ENCODE measurements around the gene SLC9A5. TPM values are rescaled to one million over a fixed set of nuclear protein-coding genes. Genes with fewer than 3 reads are reported as not detected.

The SLC9A5 gene
- total and polyA plus RNA-seq, 9 of the 15 experiments (the other 6 are each of a cell fraction or from before 2014, with no cell fraction given): 0.06 to 3.1 (median 1.2) TPM

GRCh38 chr16:67247192-67248072 lies 1.3 kb upstream of the SLC9A5 start, which contains the start of gene FHOD1 (continued):
- TF ChIP-seq POLR2AphosphoS5 (IDR thresholded peaks at IDR 0.05; ENCODE audit: control insufficient read depth, insufficient read depth, low read depth, low read length) (peak; percentile 84), CTBP1 (IDR thresholded peaks at IDR 0.05; ENCODE audit: borderline replicate concordance) (peak; percentile 63), MIER1 (IDR thresholded peaks at IDR 0.05; ENCODE audit: low read depth) (no peak), FUS (optimal IDR thresholded peaks at IDR 0.05; ENCODE audit: low read depth, low read length) (no peak), SUPT5H (IDR thresholded peaks at IDR 0.05) (peak; percentile 88), TSC22D4 (tag; IDR thresholded peaks at IDR 0.05) (no peak), RBM22 (IDR thresholded peaks at IDR 0.05; ENCODE audit: low read depth, low read length, poor library complexity, severe bottlenecking) (no peak), BRF1 (IDR thresholded peaks at IDR 0.05; ENCODE audit: borderline replicate concordance, extremely low read depth, insufficient read length) (no peak), PREB (CRISPR knock-in tag; IDR thresholded peaks at IDR 0.05) (no peak), PURB (CRISPR knock-in tag; IDR thresholded peaks at IDR 0.05; ENCODE audit: low read depth) (no peak), CBFB (CRISPR knock-in tag; IDR thresholded peaks at IDR 0.05) (no peak), FIP1L1 (IDR thresholded peaks at IDR 0.05; ENCODE audit: low read depth, low read length, poor library complexity, severe bottlenecking) (peak; percentile 76), RREB1 (CRISPR knock-in tag; IDR thresholded peaks at IDR 0.05) (no peak), KLF16 (IDR thresholded peaks at IDR 0.05) (no peak), ZNF75A (CRISPR knock-in tag; IDR thresholded peaks at IDR 0.05) (no peak), SIN3A (IDR thresholded peaks at IDR 0.05; ENCODE audit: borderline replicate concordance in 2 of 2, control insufficient read depth in 1 of 2, low read depth in 2 of 2, low read length in 2 of 2) (peak; percentile 29 to 46; a peak in 2 of 4 replicates), ILF3 (IDR thresholded peaks at IDR 0.05; ENCODE audit: borderline replicate concordance) (no peak), HES1 (IDR thresholded peaks at IDR 0.05; ENCODE audit: low read depth) (no peak)

All from K562 (cell line).